Hair follicular keratinocyte (primary cell): ENCODE results near the gene CFAP157. TPM values are rescaled to one million over a fixed set of nuclear protein-coding genes. Genes with fewer than 3 reads are reported as not detected.

Experiments
- total RNA-seq: library from RNA; depleted of rRNA; stranded (reverse); fragments of >200 nt; gene quantifications from 2 replicates; pipeline ENCODE4 v1.2.3, GENCODE V29; 2015

Gene CFAP157
- total RNA-seq: not detected in 2 replicates

DNA sequence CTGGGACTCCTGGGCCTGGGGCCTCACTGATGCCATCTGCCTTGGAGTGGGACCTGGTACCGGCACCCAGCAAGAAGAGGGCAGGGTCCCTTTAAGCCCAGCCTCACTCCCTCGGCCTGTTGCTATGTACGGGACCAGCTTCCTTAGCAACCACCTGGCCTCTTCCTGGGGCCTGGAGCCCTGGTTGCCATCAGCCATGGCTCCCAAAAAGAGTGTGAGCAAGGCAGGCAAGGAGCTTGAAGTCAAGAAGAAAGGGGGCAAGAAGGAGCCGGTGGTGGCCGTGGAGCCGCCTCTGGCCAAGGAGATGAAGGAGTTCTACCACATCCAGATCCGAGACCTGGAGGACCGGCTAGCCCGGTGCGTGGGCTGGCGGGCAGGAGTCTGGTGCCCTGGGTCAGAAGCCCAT is at the start of gene CFAP157:
Gene CFAP157, plus strand, starts transcription at position 153 of the 406 bp plus-strand sequence. Its CDS starts 44 bp downstream, at position 197.

DNA sequence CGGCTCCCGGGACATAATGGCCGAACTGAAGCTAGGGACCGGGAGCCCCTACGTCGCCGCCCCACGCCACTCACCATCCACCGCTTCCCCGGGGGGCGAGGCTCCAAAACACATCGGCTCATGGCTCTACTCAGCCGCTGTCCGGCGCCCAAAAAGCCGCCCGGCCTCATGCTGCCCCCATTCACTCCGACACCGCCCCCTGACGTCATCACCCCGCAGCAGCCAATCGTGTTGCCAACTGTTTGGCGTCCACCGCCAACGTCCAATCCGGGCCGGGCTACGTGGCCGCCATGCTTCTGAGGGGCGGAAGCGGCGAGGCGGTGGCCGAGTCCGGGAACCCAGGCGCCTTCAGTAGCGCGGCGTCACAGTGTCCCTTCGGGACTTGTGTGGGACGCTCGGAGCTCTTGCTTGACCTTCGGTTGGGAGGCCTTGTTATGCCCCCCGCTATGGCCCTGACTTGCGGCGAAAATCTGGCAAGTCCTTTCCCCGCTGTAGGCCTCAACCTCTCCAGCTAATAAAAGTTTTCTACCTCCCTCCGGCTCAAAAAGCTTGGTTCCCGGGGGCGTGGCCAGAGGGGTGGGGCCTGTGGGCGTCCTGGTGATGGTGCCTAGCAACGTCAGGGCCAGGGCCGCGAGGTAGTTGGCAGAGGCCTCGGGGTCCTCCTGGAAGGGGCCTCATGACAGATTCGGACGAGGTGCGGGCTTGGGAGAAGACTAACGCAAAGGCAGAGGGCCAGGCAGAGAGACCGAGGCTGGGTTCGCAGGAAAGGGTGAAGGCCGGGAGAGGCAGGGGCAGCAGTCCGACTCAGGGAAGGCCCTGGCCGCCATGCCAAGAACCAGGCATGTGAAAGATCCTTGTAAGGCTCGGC is 8.9 kb downstream of the CFAP157 start, which contains the start of the genes PTRH1 and TTC16:
Gene PTRH1, minus strand, starts transcription at position 194 of the 868 bp plus-strand sequence. Its CDS starts 24 bp downstream, at position 170.
Gene TTC16, plus strand, starts transcription at position 610 of the 868 bp plus-strand sequence. Its CDS starts 67 bp downstream, at position 677.

DNA sequence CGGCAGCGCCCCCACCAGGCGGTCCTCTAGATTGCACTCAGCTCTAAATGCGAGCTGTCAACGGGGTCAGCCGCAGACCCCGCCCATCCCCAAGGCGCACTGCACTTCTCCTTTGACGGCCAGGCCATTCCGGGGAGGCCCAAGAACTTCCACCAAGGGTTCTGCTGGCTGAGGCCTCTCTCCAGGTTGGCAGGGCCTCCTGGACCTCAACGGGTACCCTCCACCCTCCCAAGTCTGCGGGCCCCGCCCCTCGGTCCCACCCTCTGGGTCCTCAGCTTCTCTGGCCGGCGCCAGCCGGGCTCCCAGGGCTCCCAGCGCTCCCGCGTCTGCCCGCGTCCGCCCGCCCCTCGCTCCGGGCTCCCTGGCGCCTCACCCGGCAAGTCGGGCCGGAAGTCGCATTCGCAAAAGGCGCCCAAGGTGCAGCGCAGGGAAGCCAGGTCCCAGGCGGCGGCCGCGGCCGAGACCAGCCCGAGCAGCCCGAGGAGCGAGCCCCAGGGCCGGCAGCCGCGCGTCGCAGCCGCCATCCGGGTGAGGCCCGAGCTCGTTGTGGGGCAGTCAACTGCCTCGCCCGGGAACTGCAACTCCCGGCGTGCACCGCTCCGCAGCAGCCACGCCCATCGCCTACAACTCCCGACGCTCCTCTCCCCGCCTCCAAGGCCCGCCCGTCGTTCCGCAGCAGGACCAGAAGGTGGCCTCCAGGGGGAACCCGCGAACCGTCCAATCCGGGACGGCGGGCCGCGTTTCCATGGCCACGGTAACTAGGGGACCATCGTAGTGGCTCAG is 28.1 kb downstream of the CFAP157 start, which contains the start of gene TOR2A:
Gene TOR2A, minus strand, starts transcription at position 548 of the 783 bp plus-strand sequence. Its CDS starts 24 bp downstream, at position 524.

Other genes starting within 250 kb of the CFAP157 start
- 31.7 and 46.0 TPM in 2 replicates for gene STXBP1, start 94.7 kb upstream of the CFAP157 start, total RNA-seq
- gene PTRH1, start 8.7 kb downstream of the CFAP157 start, total RNA-seq: 66.5 and 76.0 TPM in 2 replicates
- not detected in 2 replicates for gene TTC16, start 9.1 kb downstream of the CFAP157 start, total RNA-seq
- 9.9 and 16.0 TPM in 2 replicates for gene TOR2A, start 28.3 kb downstream of the CFAP157 start, total RNA-seq
- gene SH2D3C, start 71.7 kb downstream of the CFAP157 start, total RNA-seq: 0.15 and 0.23 TPM in 2 replicates
- gene CDK9, start 79.0 kb downstream of the CFAP157 start, total RNA-seq: 25.4 and 28.7 TPM in 2 replicates
- gene FPGS, start 95.9 kb downstream of the CFAP157 start, total RNA-seq: 74.0 and 76.5 TPM in 2 replicates
- gene ENG, start 147.7 kb downstream of the CFAP157 start, total RNA-seq: 6.2 and 9.6 TPM in 2 replicates
- gene AK1, start 170.7 kb downstream of the CFAP157 start, total RNA-seq: 34.4 and 45.3 TPM in 2 replicates
- 25.8 and 35.7 TPM in 2 replicates for gene ST6GALNAC6, start 192.6 kb downstream of the CFAP157 start, total RNA-seq
- gene ST6GALNAC4, start 210.1 kb downstream of the CFAP157 start, total RNA-seq: 36.4 and 42.8 TPM in 2 replicates
- 10.2 and 21.9 TPM in 2 replicates for gene PIP5KL1, start 223.8 kb downstream of the CFAP157 start, total RNA-seq
- 13.4 and 20.5 TPM in 2 replicates for gene DPM2, start 230.9 kb downstream of the CFAP157 start, total RNA-seq